Endothelial cell of umbilical vein (primary cell): ENCODE data around the gene FHIT. TPM values are rescaled to one million over a fixed set of nuclear protein-coding genes. Genes with fewer than 3 reads are reported as not detected.

Experiments used
- BruUV-seq: library from RNA; stranded (reverse); fragments of 400-500 nt; replicated peaks from 2 replicates; lab custom pipeline; 2021; lab: Mats Ljungman, UMichigan
- CTCF ChIA-PET: fragments of 300-600, 350-600 bp; sonication (Branson Sonifier 250); formaldehyde crosslinking; loops from one replicate; lab custom pipeline; 2021; ENCODE audit warnings: antibody characterized with exemption, inconsistent platforms; lab: Charles Lee
- POLR2A ChIA-PET: fragments of 300-600, 350-600 bp; sonication (Branson Sonifier 250); formaldehyde crosslinking; loops from one replicate; lab custom pipeline; 2021; ENCODE audit warnings: antibody characterized with exemption, inconsistent platforms; lab: Charles Lee
- DNase-seq: peaks from one replicate; pipeline ENCODE4 v3.0.0-alpha.2; 2011; ENCODE audit warnings: low read depth, low spot score
- FAIRE-seq: peaks from 2 replicates; lab custom pipeline; 2011; peaks lifted over from hg19 to GRCh38; lab: Jason Lieb, UNC
- H2AFZ ChIP-seq: 2 replicates; pipeline ENCODE4 v1.6.0; 2012; ENCODE audit warnings: low read depth, low read length, control low read depth, inconsistent platforms
- H3K27ac ChIP-seq: 2 replicates; pipeline ENCODE4 v1.5.1; 2011; ENCODE audit warnings: low read depth, mild to moderate bottlenecking, control low read depth, low read length, moderate library complexity; ENCODE audit not compliant: insufficient read depth
- H3K27me3 ChIP-seq, 2 experiments: 2 replicates each; pipeline versions ENCODE4 v1.6.0 to v1.6.1; 2011; ENCODE audit warnings: low read length in 2 of 2, mixed read lengths in 1 of 2; ENCODE audit not compliant: control insufficient read depth in 2 of 2, insufficient read depth in 2 of 2
- H3K36me3 ChIP-seq, 2 experiments: 2 replicates in 1 of 2; 3 replicates in 1 of 2; pipeline ENCODE4 v1.5.1; 2011; ENCODE audit warnings: low read length in 2 of 2, mild to moderate bottlenecking in 1 of 2, moderate library complexity in 1 of 2; ENCODE audit not compliant: control insufficient read depth in 2 of 2, insufficient read depth in 2 of 2; ENCODE audit errors: extremely low read depth in 1 of 2
- H3K4me1 ChIP-seq: 3 replicates; pipeline ENCODE4 v1.5.1; 2011; ENCODE audit warnings: mild to moderate bottlenecking, low read length; ENCODE audit not compliant: control insufficient read depth, insufficient read depth; ENCODE audit errors: extremely low read depth
- H3K4me2 ChIP-seq: 2 replicates; pipeline ENCODE4 v1.6.1; 2011; ENCODE audit warnings: low read length, control low read depth, mixed read lengths; ENCODE audit not compliant: insufficient read depth
- H3K4me3 ChIP-seq, 3 experiments: fragments of 200-600 bp in 1 of 3; sonication (generic), shearing (Covaris generic) in 1 of 3; replicated peaks in 1 of 3; 2 replicates each; pipeline ENCODE4 v1.5.1; 2011 to 2016; ENCODE audit warnings: control low read depth in 3 of 3, low read length in 3 of 3, mild to moderate bottlenecking in 2 of 3, inconsistent platforms in 1 of 3, low read depth in 1 of 3, moderate library complexity in 1 of 3; ENCODE audit not compliant: insufficient read depth in 1 of 3
- H3K79me2 ChIP-seq: 2 replicates; pipeline ENCODE4 v1.6.0; 2012; ENCODE audit warnings: low read length, inconsistent platforms; ENCODE audit not compliant: control insufficient read depth, insufficient read depth
- H3K9ac ChIP-seq: replicated peaks from 2 replicates; pipeline ENCODE3; 2011; ENCODE audit warnings: low read length, control low read depth; ENCODE audit not compliant: insufficient read depth; ENCODE audit errors: extremely low read depth
- H3K9me1 ChIP-seq: replicated peaks from 3 replicates; pipeline ENCODE4 v1.6.0; 2011; ENCODE audit warnings: mild to moderate bottlenecking, low read length; ENCODE audit not compliant: control insufficient read depth, insufficient read depth; ENCODE audit errors: extremely low read depth
- H3K9me3 ChIP-seq: replicated peaks from 2 replicates; pipeline ENCODE4 v1.5.1; 2012; ENCODE audit warnings: low read length, inconsistent platforms; ENCODE audit not compliant: control insufficient read depth, insufficient read depth
- H4K20me1 ChIP-seq: replicated peaks from 2 replicates; pipeline ENCODE3; 2011; ENCODE audit warnings: mild to moderate bottlenecking, low read length; ENCODE audit not compliant: control insufficient read depth, insufficient read depth; ENCODE audit errors: extremely low read depth
- EZH2 ChIP-seq: IDR thresholded peaks from 2 replicates; pipeline ENCODE4 v1.6.1; 2012; ENCODE audit warnings: borderline replicate concordance, low read depth, mild to moderate bottlenecking, moderate library complexity, low read length, inconsistent platforms; ENCODE audit not compliant: severe bottlenecking
- FOS ChIP-seq: IDR thresholded peaks from 2 replicates; pipeline ENCODE4 v1.6.1; 2011; ENCODE audit warnings: mild to moderate bottlenecking, low read length, moderate library complexity, borderline replicate concordance; ENCODE audit not compliant: insufficient read depth
- GATA2 ChIP-seq: IDR thresholded peaks from 2 replicates; pipeline ENCODE4 v1.7.0; 2011; ENCODE audit warnings: low read depth, mild to moderate bottlenecking, moderate library complexity, mixed read lengths, low read length; ENCODE audit not compliant: insufficient read length, insufficient read depth
- JUN ChIP-seq: IDR thresholded peaks from 2 replicates; pipeline ENCODE4 v1.6.1; 2011; ENCODE audit warnings: borderline replicate concordance, low read depth; ENCODE audit not compliant: insufficient read length, insufficient read depth
- MYC ChIP-seq: IDR thresholded peaks from one replicate; pipeline ENCODE4 v1.6.1; 2011; ENCODE audit warnings: mild to moderate bottlenecking, low read depth, low read length
- POLR2A ChIP-seq: IDR thresholded peaks from 2 replicates; pipeline ENCODE4 v1.6.1; 2012; ENCODE audit warnings: low read depth, mild to moderate bottlenecking, control low read depth, low read length
- POLR2AphosphoS5 ChIP-seq: IDR thresholded peaks from 2 replicates; pipeline ENCODE4 v1.6.1; 2012; ENCODE audit warnings: low read depth, mild to moderate bottlenecking, control low read depth, low read length, moderate library complexity; ENCODE audit not compliant: insufficient read depth
- dilution Hi-C: fragments of 300-500 bp; cut with MboI; formaldehyde crosslinking; loops from one replicate; pipeline ENCODE4 v1.15.0; 2019; ENCODE audit warnings: low sequenced_read_pairs; ENCODE audit not compliant: extremely low pct_ligation_motif_present
- intact Hi-C: fragments of 100-400 bp; cut with micrococcal nuclease; formaldehyde crosslinking; loops from one replicate; pipeline ENCODE4 v1.10.0; 2022
- polyA plus RNA-seq, 4 experiments: library from polyadenylated mRNA; depleted of rRNA in 3 of 4; stranded (reverse) in 3 of 4; unstranded in 1 of 4; fragments of >200 nt; gene quantifications; 2 replicates each; pipeline versions ENCODE4 v1.2.1 to v1.2.3, GENCODE V29; 2011 to 2012; ENCODE audit warnings: missing spikeins in 1 of 4
- total RNA-seq: library from RNA; stranded (reverse); gene quantifications from 2 replicates; pipeline ENCODE4 v1.2.3, GENCODE V29; 2021
- TF ChIP-seq, protein P1 (sequence below), 2 donors: IDR thresholded peaks; 1 replicate in 1 of 2; 2 replicates in 1 of 2; pipeline ENCODE4 v1.5.1; 2011; ENCODE audit warnings: low read length in 2 of 2, mild to moderate bottlenecking in 2 of 2, moderate library complexity in 2 of 2, control low read depth in 1 of 2, inconsistent platforms in 1 of 2, low read depth in 1 of 2; ENCODE audit not compliant: insufficient read depth in 1 of 2; ENCODE audit errors: extremely low read depth in 1 of 2
- TF ChIP-seq, protein P2 (sequence below): IDR thresholded peaks from 2 replicates; pipeline ENCODE4 v1.6.1; 2011; ENCODE audit not compliant: insufficient read depth, insufficient read length

Gene FHIT
- total and polyA plus RNA-seq, 2 donors (not counting 3 experiments of a cell fraction or from before 2014, with no cell fraction given): 0.47 to 2.2 TPM

DNA sequence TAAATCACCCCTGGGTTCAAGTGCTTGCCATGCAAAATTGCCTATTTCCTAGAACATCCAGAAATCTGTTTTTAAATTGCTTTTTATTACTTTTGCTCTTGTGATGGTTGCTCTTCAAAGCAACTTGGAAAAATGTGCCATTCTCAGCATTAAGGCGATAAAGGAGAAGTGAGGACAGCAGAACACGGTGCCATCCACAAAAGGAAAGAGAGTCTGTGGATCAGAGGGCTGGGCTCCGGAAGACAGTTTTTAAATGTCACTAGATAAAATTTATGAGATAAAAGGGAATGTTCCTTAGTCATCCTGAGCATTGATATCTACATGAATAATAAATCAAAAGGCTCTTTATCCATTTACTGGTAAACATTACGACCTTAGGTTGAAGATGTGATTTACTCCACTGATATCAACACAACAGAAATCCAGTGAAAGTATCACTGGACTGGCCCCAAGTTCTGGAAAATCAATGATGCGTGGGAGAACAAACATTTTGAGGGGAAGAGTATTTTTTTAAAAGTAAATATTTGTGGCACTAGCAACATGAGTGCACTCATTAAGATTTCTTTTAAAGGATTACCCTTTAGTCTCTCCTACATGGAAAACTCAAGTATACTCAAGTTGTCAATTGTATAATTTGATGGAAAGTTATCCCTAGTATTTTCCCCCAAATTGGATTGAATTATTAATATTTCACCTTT, 554.7 kb downstream of the FHIT start:
- no peak overlapping the region for H2AFZ ChIP-seq
- DNase-seq (no peak), FAIRE-seq (no peak)
- H4K20me1 ChIP-seq: no peaks in the 10 kb centered on the region
- CTCF ChIA-PET: no interaction called here
- BruUV-seq: no TSS peak
- no peaks in the 10 kb centered on the region for H3K79me2 ChIP-seq
- intact Hi-C loops: no loop called here
- H3K9me1 ChIP-seq: no peaks in the 10 kb centered on the region
- TF ChIP-seq GATA2 (no peak), POLR2AphosphoS5 (no peak), MYC (no peak), FOS (no peak), EZH2 (no peak), POLR2A (no peak), JUN (no peak)
- TF ChIP-seq, protein P1, sequence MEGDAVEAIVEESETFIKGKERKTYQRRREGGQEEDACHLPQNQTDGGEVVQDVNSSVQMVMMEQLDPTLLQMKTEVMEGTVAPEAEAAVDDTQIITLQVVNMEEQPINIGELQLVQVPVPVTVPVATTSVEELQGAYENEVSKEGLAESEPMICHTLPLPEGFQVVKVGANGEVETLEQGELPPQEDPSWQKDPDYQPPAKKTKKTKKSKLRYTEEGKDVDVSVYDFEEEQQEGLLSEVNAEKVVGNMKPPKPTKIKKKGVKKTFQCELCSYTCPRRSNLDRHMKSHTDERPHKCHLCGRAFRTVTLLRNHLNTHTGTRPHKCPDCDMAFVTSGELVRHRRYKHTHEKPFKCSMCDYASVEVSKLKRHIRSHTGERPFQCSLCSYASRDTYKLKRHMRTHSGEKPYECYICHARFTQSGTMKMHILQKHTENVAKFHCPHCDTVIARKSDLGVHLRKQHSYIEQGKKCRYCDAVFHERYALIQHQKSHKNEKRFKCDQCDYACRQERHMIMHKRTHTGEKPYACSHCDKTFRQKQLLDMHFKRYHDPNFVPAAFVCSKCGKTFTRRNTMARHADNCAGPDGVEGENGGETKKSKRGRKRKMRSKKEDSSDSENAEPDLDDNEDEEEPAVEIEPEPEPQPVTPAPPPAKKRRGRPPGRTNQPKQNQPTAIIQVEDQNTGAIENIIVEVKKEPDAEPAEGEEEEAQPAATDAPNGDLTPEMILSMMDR (IDR thresholded peaks at IDR 0.05; ENCODE audit: extremely low read depth in 1 of 2, insufficient read depth in 1 of 2, low read depth in 1 of 2, low read length in 2 of 2): no peak
- TF ChIP-seq, protein P2, sequence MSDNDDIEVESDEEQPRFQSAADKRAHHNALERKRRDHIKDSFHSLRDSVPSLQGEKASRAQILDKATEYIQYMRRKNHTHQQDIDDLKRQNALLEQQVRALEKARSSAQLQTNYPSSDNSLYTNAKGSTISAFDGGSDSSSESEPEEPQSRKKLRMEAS: no peak
- no peak overlapping the region for H3K27ac ChIP-seq
- no peaks in the 10 kb centered on the region for H3K36me3 ChIP-seq
- no peak overlapping the region for H3K4me3 ChIP-seq
- dilution Hi-C loops: no loop called here
- H3K27me3 ChIP-seq: no peaks in the 10 kb centered on the region
- H3K4me1 ChIP-seq: no peaks in the 10 kb centered on the region
- POLR2A ChIA-PET: no interaction called here
- H3K9ac ChIP-seq: no peak overlapping the region
- H3K4me2 ChIP-seq: no peak overlapping the region
- H3K9me3 ChIP-seq: no peaks in the 10 kb centered on the region
